Measurements from ENCODE around the gene LRRIQ4.

Gene LRRIQ4

DNA sequence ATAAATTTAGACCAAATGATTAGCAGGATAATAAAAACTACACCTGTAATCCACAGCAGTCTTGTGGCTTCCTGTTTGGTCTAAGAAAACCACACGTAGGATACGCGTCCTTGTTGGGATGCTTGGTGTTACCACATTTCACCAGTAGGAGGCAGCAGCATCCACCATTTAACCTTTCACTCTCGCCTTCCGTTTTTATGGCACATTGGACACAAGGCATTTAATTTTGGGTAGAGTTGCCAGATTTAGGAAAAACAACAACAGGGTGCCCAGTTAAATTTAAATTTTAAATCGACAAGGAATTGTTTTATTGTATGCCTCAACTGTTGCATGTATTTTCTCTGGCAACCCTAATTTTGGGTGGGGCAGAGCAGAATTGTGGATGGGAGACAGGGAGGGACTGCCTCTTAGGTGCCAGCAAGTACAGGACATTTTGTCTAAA, 50.8 kb downstream of the LRRIQ4 start:
- peak; percentile 62 for DNase-seq

DNA sequence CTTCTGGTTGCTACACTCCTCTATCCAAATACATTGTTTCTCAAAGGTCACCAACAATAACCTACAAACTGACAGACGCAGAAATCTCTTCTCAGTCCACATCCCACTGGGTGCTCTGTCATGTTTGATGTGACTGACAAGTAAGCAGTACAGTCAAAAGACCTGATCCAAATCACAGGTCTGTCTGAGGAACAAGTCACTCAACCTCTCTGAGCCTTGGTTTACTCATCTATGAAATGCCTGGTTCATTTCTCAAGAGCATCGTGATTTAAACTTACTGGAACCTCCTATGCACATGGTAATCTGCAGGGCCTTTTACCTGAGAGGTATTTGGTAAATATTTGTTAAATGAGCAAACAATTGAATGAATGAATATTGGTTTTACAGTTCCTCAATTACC, 51.6 kb downstream of the LRRIQ4 start:
- no peak for DNase-seq

DNA sequence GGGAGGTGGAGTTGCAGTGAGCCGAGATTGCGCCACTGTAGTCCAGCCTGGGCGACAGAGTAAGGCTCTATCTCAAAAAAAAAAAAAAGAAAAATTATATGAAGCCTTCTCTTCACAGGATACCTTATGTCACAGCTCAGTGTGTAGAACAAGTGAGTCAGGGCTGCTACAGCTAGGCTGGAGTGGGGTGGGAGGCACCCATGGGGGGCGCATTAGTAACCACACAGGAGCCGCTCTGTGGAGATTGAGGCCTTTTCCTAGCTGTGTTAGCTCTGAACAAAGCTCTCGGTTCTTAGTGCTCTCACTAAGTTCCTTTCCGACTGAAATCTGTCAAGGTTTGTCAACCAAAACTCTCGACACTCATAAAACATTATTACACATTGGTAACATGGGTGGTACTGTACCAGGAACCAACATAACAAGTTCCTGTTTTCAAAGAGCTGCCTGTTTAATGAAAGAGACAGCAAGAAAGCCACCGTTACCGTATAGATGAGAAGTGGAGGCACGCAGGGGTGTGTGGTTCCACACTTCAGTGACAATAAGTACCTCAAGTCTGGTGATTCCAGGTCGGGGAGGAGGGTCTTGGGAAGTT, 52.6 kb downstream of the LRRIQ4 start:
- no peak for DNase-seq

DNA sequence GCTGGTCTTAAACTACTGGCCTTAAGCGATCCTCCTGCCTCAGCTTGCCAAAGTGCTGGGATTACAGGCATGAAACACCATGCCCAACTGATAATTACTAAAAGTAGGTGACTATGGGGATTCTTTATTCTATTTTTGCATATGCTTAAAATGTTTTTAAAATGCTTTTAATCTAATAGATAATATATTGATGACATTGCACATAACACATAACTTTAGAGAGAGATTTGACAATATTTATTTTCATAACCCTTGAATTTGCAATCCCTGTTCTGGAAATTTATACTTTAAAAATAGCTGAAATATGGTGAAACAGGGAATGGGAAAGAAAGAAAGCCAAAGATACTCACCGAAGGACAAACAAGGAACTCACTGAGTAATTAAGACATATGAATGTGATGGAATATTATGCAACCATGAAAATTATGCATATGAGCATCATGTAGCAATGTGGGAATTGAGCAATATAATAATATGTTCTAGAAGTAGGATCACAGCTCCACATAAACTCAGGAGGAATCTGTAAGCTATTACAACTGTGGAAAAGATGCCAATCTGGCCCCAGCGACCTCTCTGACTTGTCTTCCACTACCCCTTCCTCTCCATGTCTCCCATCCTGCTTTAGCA, 55.0 kb downstream of the LRRIQ4 start:
- DNase-seq: no peak

DNA sequence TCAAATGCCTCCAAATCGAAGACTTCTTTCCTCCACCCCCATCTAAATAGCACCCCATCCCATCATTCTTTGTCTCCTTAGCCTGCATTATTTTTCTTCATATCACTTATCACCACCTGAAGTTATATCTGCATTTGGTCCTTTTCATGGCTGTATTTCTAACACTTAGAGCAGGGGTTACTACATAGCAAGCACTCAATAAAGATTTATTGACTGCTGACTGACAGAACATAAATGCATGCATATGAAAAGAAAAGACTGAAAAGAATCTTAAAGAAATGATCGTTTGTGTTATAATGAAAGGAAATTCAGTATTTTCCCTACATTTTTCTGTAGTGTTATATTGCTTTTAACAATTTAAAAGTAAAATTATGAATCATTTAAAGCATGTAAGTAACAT, 55.7 kb downstream of the LRRIQ4 start:
- no peak for DNase-seq

DNA sequence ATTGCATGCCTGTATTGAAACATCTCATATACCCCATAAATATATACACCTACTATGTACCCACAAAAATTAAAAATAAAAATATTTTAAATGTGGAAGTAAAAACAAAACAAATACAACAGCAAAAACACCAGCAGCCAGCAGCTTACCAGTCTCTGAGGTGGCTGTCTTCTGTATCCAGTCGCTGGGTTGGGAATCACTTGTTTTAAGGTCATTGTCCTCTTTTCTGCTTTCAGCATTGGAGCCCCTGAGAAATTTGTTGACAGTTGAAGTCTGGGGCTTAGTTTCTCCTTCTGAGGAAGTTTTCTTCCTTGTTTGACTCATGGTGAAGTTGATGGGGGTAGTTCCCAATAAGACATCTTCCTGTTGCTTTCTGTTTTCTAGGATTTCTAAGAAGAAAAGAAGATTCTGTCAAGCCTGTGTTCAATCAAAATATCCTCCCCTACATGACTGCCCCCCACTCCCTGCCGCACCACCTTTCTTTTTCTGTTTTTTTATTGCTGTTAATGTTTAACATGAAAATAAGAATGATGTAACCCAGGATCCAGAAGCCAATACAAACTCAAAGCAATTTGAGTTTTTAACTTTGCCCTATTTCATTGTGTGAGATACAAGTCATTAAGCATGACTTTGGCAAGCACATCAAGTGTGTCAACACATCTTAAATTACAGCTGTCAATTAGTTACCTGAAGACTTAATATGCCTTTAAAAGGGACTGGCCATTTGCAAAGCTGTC, 57.0 kb downstream of the LRRIQ4 start, which contains the start of gene LRRC31:
Gene LRRC31 (minus strand): TSS at position 452 of the 737 bp plus-strand sequence. CDS start 128 bp downstream, at position 324.
- no peak for DNase-seq

DNA sequence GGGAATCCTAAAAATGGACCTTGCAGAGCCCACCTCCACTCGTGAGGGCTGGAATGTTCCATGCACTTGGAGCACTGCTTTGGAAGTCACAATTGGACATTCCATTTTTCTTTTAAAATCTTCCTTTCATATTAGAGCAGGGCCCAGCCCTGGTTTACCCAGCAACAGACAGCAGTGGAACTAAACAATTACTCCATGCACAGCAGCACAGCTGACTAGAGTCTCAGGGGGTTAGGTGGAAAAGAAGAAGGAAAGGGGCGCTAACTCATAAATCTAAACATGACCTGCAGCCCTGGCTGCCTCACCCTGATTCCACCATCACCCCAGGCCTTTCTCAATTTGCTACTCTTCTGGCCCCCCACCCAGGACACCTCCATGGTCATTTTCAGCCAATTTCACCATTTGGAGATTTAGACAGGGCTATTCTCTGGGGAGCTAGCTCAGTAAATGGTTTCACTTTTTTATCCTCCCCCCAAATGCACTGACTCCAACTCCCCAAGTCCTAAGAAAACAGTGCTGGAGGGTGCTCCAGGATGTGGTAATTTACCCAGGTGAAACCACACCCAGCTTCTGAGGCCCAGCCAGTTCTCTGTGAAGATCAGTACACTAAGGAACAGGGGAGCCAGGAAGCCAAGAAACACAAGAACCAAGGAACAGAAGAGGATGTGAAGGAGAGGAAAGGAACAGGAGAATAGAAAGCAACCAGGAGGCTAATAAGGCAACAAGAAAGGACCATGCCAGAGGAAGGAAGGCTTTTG, 58.6 kb downstream of the LRRIQ4 start:
- DNase-seq: no peak

DNA sequence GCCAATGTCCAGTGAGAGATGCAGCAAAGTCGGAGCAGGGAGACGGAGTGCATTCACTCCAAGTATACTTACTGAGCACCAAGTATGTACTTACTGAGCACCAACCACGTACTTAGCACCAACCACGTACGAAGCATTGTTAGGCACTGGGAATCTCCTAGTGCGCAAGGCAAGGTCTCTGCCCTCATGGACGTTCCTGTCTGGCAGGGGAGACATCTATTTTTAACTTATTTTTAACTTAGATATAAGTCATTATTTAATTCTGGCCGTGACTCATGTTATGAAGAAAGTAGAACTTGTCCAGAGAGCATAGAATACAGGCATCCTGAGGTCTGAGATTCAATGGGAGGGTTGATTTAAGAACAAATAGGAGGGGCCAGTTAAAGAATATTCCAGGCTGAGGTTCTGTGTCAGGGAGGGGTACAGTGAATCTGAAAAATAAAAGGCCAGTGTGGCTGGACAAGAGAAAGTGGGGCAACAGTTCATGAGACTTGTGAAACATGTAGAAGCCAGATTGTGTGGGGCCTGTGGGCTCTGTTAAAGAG, 66.4 kb downstream of the LRRIQ4 start:
- DNase-seq: no peak

DNA sequence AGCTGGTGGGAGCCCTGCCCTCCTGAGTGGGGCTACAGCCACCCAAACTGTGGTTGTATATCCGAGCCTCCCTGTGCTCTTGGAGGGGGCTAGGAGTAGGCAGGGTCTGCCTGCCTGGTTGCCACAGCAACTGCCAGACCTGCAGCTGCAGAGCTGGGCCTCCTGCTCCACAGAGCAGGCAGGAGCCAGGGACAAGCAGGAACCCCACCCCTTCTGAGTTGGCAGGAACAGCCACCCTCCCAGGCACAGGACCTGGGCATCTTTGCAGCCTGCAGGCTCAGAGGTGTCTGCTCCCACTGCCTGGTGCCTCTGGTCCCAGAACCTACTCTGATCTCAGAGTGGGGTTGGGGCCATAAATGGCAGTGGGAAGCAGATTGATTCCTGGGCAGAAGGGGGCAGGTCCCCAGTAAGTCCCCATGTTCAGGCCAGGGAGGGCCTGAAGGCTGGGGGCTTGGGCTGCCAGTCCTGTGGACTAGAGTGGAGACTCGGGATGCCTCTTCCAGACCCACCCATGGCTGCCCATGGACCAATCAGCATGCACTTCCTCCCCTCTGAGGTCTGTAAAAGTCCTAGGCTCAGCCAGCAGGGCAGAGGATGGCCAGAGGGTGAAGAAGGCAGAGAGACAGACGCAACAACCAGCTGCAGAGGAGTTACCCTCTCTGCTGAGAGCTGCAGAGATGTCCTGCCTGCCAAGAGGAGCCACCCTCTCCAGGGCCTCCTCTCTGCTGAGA, 67.3 kb downstream of the LRRIQ4 start:
- no peak for DNase-seq

DNA sequence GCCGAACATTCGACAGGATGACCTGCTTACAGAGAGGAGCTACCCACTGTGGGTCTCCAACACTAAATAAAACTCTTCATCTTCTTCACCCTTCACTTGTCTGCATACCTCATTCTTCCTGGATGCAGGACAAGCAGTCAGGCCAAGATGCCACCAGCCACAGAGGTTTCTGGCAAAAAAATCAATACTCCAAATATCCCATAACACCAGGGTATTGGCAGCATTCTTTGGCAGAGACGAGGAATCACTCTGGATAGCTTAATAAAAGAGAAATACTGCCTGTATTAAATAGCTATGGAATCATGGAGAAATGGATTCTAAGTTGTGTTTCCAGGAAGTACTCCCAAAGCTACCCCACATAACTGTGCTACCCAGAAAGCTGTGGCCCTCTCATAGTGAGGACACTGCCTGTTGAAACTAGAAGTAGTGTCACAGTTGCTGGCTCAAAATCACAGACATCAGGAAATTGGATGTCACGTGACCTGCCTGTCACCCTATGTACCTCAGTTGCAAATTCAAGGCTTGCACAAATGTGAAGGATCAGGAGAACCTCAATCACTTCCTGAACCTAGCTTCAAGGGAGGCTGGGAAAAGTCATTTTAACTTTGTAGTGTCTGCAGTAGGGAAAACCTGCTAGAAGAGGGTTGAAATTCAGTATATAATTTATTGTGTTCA, 68.0 kb downstream of the LRRIQ4 start:
- no peak for DNase-seq

DNA sequence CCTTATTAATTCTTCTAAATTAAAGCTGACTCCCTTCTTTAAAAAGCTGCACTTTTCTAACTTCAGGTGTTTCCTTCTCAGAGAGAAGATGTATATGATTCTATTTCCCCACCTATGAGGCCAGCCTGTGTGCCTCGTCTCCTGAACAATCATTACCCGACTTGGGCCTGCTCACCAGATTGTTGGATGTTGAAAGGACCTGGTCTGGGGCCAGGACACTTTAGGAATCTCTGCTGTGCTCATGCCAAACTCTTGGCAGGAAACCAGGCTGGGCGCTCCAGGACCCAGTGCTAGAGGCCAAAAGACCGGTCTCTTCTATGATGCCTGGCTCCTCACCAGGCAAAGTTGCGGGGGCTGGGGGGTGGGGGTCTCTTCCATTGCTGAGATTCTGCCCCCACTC, 74.0 kb downstream of the LRRIQ4 start:
- DNase-seq: no peak
